Esophagus squamous epithelium (tissue), 4 donors: Measurements from ENCODE around the gene PREP.

Experiments used
- POLR2A ChIP-seq, 4 donors: fragments of 450-650 bp; IDR thresholded peaks; one replicate each; pipeline ENCODE4 v1.6.1; 2017; ENCODE audit warnings: antibody characterized with exemption in 4 of 4, mild to moderate bottlenecking in 4 of 4, moderate library complexity in 3 of 4
- TF ChIP-seq, protein P1 (sequence below), 6 experiments: fragments of 450-650 bp in 4 of 6; fragments of 200-600 bp in 2 of 6; sonication (generic) in 2 of 6; IDR thresholded peaks; one replicate each; pipeline ENCODE4 v1.5.1; 2016 to 2019; ENCODE audit warnings: antibody characterized with exemption in 6 of 6, mild to moderate bottlenecking in 4 of 6, moderate library complexity in 4 of 6

DNA sequence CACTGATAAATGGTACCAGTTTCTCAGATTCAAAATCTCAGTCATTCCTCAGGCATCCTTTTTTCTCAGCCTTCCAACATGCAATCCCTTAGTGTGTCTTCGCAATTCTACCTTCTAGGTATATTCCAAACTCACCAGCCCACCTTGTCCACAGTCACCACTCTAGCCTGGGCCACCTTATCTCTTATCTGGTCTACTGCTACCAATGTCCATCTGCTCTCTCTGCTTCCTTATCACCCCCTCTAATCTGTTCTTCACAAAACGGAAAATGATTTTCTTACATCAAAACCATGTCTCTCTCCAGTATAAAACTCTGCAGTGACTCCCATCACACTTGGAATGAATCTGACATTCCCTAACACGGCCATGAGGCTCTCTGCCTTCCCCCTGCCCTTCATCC, 91.9 kb downstream of the PREP start:
- TF ChIP-seq, protein P1, sequence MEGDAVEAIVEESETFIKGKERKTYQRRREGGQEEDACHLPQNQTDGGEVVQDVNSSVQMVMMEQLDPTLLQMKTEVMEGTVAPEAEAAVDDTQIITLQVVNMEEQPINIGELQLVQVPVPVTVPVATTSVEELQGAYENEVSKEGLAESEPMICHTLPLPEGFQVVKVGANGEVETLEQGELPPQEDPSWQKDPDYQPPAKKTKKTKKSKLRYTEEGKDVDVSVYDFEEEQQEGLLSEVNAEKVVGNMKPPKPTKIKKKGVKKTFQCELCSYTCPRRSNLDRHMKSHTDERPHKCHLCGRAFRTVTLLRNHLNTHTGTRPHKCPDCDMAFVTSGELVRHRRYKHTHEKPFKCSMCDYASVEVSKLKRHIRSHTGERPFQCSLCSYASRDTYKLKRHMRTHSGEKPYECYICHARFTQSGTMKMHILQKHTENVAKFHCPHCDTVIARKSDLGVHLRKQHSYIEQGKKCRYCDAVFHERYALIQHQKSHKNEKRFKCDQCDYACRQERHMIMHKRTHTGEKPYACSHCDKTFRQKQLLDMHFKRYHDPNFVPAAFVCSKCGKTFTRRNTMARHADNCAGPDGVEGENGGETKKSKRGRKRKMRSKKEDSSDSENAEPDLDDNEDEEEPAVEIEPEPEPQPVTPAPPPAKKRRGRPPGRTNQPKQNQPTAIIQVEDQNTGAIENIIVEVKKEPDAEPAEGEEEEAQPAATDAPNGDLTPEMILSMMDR (IDR thresholded peaks at IDR 0.05) = no peak
- no peak for TF ChIP-seq POLR2A (IDR thresholded peaks at IDR 0.05)
